OCI-M2 (cell line): ENCODE measurements around the gene KSR1.
"Not testable (repeated sequence)": the region's sequence is repeated elsewhere in the genome, so short reads cannot be mapped to it uniquely, and the experiment has no call there.

ENCODE experiments used
- DNase-seq: peaks from one replicate; lab custom pipeline; 2025; ENCODE audit not compliant: unreplicated experiment; lab: John Stamatoyannopoulos, UW

Gene KSR1

GRCh38 chr17:27491713-27492190 is 35.5 kb downstream of the KSR1 start:
- DNase-seq: no peak

GRCh38 chr17:27492470-27492869 is 36.2 kb downstream of the KSR1 start:
- DNase-seq: no peak

DNA sequence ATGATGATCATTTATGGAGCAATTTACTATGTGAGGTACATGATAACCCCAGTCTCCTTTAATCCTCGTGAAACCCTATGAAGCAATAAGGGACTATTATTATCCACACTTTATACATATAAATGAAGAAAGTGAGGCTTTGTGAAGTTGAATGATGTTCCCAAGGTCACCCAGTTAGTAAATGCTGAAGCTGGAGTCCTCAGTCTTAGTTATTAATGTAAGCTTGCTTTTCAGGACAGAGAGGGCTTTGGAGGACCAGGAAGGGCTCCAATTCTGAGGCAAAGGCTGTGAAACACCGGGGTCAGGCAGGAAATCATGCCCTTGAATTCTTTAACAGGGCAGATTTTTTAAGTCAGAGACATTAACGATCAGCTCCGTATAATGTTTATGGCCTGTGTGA is 36.8 kb downstream of the KSR1 start:
- no peak for DNase-seq

DNA sequence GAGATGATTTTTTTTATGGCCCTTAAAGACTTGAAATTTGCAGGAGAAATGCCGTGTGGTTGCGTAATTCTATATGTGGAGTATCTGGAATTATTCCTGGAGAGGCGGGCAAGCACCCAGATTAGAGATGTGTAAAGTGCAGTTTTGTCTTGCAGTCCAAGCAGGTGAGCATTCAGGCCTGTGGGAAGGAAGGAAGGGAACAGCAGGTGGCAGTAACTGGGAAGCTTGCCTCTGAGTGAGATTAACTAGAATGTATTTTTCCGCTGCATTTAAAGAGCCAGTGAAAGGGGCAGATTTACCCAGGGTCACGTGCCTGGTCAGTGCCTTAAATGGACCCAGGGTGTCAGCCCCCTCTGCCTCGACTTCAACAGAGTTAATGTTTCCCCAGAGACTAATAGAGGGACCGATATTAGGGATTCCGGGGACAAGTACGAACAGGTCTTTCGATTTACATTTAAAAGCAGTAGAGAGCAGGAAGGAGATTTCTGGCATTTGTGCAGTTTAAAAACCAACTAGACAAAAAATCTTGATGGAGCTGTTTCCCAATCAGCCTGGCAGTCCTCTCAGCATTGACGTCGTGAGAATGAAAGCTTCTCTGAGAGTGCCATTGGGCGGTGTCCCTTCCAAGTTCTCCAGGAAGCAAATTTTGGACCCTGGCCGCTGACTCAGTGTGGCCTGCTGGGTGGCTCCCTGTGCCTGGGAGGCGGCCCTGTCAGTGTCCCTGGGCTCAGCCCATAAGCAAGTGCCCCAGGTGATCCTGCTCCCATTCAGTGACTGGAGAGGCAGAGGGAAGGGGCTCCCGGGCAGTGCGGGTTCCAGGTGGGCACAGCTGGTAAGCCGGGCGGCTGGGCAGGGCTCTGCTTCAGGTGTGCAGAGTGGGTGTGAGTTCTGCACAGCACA is 38.2 kb downstream of the KSR1 start:
- no peak for DNase-seq

- DNase-seq: no peak
Observed at GRCh38 chr17:27495460-27495859, 39.2 kb downstream of the KSR1 start.

DNA sequence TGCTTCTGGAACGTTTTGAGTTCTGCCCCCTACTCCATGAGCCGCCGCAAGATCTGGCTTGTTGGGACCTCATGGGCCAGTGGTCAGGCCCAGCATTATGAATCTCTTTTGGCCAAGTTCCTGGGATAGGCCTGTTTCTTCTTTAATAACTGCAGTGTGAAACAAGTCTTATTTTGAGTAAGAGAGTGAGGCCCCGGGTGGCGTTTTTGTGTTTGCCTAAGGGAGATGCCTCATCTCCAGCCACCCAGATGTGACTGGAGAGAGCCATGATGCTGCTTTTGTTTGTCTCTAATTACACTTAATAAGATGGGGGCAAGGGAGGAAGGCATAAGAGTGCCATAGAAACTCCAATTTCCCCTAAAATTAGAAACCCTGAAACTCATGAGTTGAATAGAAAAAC is 39.8 kb downstream of the KSR1 start:
- no peak for DNase-seq

DNA sequence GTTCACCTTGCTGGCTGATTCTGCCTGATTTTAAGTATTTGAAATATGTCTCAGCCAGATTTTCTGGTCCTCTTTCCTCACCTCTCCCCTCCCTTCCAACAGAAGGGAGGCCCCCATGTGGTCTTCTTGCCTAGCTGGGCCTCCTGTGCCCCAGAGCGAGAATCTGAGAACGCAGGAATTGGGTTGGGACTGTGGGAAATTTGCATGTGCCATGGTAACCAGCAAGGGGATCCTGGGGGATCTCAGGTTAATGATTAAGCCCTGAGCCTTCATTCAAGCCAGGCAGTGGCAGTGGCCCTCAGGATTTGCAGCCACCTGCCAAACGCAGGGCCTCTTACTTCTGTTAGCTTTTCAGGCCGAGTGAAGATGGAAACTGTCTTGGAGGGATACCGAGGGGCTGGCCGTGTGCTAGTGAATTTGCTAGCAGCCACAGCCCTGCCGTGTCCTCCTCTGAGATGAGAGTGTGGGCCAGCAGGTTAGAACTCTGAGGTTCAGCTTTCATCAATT is 40.2 kb downstream of the KSR1 start:
- DNase-seq: no peak

GRCh38 chr17:27496971-27497370 is 40.7 kb downstream of the KSR1 start:
- DNase-seq: no peak

- no peak for DNase-seq
Observed at GRCh38 chr17:27497696-27498095, 41.4 kb downstream of the KSR1 start.

DNA sequence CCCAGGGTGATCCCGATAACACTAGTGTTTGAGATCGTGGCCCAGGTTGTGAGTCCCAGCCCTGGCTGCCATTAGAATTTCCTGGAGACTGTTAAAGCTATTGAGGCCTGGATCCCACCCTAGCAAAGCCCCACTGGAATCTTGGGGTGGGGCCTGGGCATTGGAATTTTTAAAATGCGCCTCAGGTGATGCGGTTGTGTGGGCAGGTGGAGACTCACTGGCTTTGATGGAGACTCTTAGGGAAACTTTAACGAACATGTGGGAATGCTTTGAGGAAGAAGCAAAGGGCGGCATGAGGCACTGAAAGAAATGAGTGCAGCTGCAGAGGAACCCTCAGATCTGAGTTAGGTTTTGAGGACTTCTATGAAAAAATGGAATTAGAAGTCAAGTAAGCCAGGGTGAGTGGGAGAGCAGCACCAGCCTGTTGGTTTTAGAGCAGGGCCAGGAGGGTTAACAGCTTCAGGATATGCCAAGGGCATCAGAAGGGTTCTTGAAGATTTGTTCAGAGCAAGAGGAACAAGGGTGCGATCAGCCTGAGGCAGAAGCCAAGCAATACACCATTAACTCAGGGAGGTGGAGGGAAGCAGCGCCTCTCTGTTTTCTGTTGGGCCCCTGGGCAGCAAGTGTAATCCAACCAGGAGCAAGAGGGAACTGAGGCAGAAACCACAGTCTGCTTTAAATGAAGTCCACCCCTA is 42.5 kb downstream of the KSR1 start:
- DNase-seq: no peak

DNA sequence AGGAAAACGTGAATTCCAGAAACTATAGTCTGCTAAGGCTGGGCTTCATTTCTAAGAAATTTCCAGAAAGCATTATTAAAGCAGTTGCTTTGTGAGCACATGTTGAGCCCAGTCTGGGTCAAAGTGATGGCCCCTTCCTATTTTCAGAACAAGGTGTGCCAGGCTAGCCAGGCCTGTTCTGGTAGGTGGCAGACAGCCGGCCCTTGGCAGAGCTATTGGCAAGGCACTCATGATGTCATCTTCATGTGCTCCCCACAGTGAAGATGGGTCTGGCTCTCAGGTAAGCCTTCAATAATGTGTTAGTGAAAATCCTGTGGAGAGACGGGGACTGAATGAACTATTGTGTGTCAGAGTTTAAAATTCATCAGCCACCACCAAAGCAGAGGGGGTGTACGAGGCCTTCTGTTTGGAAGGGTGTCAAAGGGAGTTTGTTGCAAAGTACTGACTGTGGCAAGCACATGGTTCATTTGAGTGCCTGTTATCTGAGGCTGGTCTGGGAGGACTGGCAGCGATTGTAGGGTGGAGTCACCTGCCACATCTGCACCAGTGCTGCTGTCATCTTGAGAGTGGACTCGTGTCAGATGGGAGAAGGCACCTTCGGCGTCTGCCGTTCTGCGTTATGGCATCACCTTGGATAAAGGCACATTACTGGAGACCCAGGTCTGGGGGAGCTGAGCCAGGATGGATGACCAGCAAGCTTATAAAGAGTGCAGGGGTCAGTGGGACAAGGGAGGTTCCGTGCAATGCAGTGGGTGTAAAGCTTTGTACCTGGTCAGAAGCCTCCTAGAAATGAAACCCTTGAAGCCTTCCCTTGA is 43.4 kb downstream of the KSR1 start:
- no peak for DNase-seq

- DNase-seq: not testable (repeated sequence)
Observed at GRCh38 chr17:27501338-27501737, 45.1 kb downstream of the KSR1 start.

DNA sequence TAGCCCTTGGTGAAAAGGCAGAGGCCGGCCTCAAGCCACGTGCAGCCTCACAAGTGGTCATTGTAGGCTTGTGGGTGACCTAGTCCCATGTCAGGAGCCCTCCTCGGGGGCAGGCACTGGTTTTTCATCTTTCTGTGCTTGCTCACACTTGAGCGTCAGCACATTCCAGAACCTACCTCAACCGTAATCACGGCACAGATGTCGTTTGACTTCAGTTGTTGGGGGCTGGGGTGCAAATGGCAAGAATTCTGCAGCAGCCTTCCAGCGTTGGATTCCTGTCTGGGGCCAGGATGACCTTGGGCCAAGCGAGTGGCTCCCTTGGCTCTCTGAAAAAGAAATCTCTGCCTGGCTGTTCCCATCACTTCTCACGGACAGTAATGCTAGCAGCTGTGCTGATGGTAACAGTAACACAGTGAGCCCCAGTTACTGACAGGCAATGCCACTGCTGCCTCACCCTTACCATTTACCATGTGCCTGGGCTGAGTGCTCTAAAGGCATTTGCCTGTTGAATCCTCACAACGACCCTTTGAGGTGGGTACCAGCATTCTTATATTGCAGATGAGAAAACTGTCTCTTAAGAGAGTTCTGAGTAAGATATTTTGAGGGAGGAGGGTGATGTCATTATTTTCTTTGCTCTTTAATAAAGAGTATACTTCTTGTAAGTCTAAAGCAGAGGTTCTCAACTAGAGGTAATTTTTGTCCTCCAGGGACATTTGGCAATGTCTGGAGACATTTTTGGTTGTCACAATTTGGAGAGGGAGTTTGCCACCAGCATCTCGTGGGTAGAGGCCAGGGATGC is 46.5 kb downstream of the KSR1 start:
- DNase-seq: no peak

- no peak for DNase-seq
Observed at GRCh38 chr17:27503611-27504010, 47.4 kb downstream of the KSR1 start.

GRCh38 chr17:27504188-27504995 is 48.1 kb downstream of the KSR1 start:
- no peak for DNase-seq

GRCh38 chr17:27506348-27507218 is 50.3 kb downstream of the KSR1 start:
- DNase-seq: no peak

DNA sequence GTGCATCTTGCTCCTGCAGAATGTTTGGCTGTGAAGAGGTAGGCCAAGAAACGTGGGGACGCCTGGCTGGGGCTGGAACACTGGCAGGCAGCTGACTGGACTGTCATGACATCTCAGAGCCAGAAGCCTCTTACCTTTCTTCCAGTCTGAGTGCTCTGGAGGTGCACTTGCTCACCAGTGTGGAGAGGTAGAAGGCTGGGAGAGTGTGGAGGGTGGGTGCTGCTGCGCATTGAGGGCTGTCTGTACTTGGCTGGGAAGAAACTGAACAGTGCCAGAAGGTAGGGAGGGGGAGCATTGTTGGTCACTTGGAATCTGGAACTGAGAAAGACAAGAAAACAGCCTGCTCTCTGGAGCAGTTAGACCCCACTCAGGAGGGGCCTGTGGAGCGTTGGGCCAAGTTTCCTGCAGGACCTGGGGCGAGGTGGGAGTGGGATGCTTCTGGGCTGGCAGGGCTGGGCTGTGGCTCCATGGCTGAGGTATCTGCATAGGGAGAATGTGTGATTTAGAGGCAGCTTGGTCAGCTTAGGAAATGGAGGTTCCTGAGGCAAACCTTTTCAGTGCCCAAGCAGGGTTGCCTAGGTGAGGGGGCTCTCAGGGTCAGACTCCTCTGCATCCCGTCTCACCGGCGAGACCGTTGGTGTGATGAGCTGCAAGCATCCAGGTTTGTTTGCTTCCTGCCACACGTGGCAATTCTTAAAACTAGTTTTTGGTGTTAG is 55.1 kb downstream of the KSR1 start:
- no peak for DNase-seq

DNA sequence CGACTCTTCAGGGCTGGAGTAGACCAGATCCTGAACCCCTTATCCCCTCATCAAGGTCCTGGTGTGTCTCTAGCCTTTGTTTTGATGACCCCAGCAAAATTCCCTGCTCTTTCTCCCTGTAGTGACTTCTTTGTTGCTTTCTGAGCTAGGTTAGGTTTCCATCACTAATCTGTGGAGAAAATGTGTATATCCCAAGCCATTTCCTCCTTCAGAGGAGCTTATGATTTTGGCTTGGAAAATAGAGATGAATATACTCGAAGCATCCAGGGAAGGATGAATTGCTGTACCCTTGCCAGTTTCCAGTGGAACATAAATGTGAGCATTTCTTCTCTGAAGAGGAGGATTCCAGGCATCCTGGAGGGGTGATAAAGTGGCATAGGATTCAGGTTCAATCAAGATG is 55.8 kb downstream of the KSR1 start:
- DNase-seq: no peak
